ENCODE results near the gene STAU1. TPM values are rescaled to one million over a fixed set of nuclear protein-coding genes. Genes with fewer than 3 reads are reported as not detected.

STAU1 gene
- total and polyA plus RNA-seq, 2 of the 13 experiments (the other 11 are each of a cell fraction or from before 2014, with no cell fraction given): 119 to 133 TPM

DNA sequence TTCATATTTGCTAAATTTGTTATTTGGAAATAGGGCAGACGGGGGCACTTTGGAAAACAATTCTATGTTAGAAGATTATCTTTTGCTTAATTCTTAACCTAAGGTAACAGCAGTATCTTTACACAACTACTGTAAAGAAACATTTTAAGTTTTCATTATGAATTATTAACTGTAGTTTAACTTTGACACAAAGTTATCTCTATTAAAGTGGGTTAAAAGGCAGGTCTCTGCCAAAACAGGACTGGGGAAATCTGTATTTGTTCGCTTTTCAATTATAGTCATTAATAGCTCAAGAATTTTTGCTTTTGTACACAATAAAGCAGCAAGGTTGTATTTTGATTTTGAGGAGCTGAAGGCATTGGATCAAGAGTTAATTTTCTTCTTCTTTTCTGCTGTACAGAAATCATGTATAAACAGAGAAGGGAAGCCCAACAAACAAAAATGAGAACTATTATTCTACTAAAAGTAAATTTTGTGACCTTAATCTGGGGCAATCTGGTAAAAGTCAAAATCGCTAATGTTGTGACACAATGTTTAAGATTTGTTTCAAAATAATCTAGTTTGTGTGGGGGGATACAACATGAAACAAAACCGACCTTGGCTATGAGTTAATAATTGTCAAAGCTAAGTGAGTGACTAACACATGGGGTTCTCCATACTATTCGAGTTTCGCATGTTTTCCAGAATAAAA, 2.9 kb downstream of the STAU1 start (continued):
- TF ChIP-seq, protein P1, sequence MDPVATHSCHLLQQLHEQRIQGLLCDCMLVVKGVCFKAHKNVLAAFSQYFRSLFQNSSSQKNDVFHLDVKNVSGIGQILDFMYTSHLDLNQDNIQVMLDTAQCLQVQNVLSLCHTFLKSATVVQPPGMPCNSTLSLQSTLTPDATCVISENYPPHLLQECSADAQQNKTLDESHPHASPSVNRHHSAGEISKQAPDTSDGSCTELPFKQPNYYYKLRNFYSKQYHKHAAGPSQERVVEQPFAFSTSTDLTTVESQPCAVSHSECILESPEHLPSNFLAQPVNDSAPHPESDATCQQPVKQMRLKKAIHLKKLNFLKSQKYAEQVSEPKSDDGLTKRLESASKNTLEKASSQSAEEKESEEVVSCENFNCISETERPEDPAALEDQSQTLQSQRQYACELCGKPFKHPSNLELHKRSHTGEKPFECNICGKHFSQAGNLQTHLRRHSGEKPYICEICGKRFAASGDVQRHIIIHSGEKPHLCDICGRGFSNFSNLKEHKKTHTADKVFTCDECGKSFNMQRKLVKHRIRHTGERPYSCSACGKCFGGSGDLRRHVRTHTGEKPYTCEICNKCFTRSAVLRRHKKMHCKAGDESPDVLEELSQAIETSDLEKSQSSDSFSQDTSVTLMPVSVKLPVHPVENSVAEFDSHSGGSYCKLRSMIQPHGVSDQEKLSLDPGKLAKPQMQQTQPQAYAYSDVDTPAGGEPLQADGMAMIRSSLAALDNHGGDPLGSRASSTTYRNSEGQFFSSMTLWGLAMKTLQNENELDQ (CRISPR knock-in tag; IDR thresholded peaks at IDR 0.05; ENCODE audit: borderline replicate concordance): no peak
- TF ChIP-seq HINFP (CRISPR knock-in tag; IDR thresholded peaks at IDR 0.05; ENCODE audit: low read depth) (no peak), HIVEP1 (CRISPR knock-in tag; IDR thresholded peaks at IDR 0.05) (no peak), ZNF549 (CRISPR knock-in tag; IDR thresholded peaks at IDR 0.05) (0 out of 2 replicates have a peak, but pooled peaks have one; percentile 66), BCL6 (CRISPR knock-in tag; IDR thresholded peaks at IDR 0.05) (peak; percentile 54), FOXO4 (CRISPR knock-in tag; conservative IDR thresholded peaks at IDR 0.05) (no peak), ONECUT2 (CRISPR knock-in tag; IDR thresholded peaks at IDR 0.05) (no peak), ZNF547 (CRISPR knock-in tag; IDR thresholded peaks at IDR 0.05) (no peak), SMC3 (IDR thresholded peaks at IDR 0.05; ENCODE audit: low read length) (peak; percentile 33; the same call in 1 of the 2 replicates), RXRB (CRISPR knock-in tag; IDR thresholded peaks at IDR 0.05; ENCODE audit: borderline replicate concordance) (peak; percentile 67), ZNF780A (CRISPR knock-in tag; IDR thresholded peaks at IDR 0.05) (no peak), ZBTB26 (CRISPR knock-in tag; IDR thresholded peaks at IDR 0.05; ENCODE audit: borderline replicate concordance) (no peak), ZNF224 (CRISPR knock-in tag; IDR thresholded peaks at IDR 0.05) (no peak), ZNF33A (CRISPR knock-in tag; IDR thresholded peaks at IDR 0.05; ENCODE audit: borderline replicate concordance) (no peak), SMAD3 (CRISPR knock-in tag; IDR thresholded peaks at IDR 0.05) (no peak)
- TF ChIP-seq, protein P2, sequence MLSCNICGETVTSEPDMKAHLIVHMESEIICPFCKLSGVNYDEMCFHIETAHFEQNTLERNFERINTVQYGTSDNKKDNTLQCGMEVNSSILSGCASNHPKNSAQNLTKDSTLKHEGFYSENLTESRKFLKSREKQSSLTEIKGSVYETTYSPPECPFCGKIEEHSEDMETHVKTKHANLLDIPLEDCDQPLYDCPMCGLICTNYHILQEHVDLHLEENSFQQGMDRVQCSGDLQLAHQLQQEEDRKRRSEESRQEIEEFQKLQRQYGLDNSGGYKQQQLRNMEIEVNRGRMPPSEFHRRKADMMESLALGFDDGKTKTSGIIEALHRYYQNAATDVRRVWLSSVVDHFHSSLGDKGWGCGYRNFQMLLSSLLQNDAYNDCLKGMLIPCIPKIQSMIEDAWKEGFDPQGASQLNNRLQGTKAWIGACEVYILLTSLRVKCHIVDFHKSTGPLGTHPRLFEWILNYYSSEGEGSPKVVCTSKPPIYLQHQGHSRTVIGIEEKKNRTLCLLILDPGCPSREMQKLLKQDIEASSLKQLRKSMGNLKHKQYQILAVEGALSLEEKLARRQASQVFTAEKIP (CRISPR knock-in tag; IDR thresholded peaks at IDR 0.05; ENCODE audit: borderline replicate concordance): no peak
- TF ChIP-seq, protein P3, sequence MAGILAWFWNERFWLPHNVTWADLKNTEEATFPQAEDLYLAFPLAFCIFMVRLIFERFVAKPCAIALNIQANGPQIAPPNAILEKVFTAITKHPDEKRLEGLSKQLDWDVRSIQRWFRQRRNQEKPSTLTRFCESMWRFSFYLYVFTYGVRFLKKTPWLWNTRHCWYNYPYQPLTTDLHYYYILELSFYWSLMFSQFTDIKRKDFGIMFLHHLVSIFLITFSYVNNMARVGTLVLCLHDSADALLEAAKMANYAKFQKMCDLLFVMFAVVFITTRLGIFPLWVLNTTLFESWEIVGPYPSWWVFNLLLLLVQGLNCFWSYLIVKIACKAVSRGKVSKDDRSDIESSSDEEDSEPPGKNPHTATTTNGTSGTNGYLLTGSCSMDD (CRISPR knock-in tag; IDR thresholded peaks at IDR 0.05): no peak
